Suprapubic skin (tissue), 4 donors: Measurements from ENCODE around the gene GADL1. TPM values are rescaled to one million over a fixed set of nuclear protein-coding genes. Genes with fewer than 3 reads are reported as not detected.

Experiments
- DNase-seq, 2 donors: peaks; one replicate each; pipeline ENCODE4 v3.0.0-alpha.2; 2019; ENCODE audit warnings: low spot score in 2 of 2
- H3K27ac ChIP-seq: fragments of 200-600 bp; sonication (generic); one replicate; pipeline ENCODE4 v1.5.1; 2019
- H3K27me3 ChIP-seq: fragments of 200-600 bp; sonication (generic); one replicate; pipeline ENCODE4 v1.5.1; 2019
- H3K36me3 ChIP-seq: fragments of 200-600 bp; sonication (generic); one replicate; pipeline ENCODE4 v1.5.1; 2019
- H3K4me1 ChIP-seq: fragments of 200-600 bp; sonication (generic); one replicate; pipeline ENCODE4 v1.5.1; 2019
- H3K4me3 ChIP-seq: fragments of 200-600 bp; sonication (generic); one replicate; pipeline ENCODE4 v1.5.1; 2019; ENCODE audit warnings: mild to moderate bottlenecking
- H3K9me3 ChIP-seq: fragments of 200-600 bp; sonication (generic); one replicate; pipeline ENCODE4 v1.5.1; 2019
- EP300 ChIP-seq: sonication (generic); formaldehyde crosslinking; IDR thresholded peaks from one replicate; pipeline ENCODE4 v1.6.1; 2017; ENCODE audit warnings: antibody characterized with exemption
- POLR2A ChIP-seq, 2 donors: fragments of 450-650 bp; IDR thresholded peaks; one replicate each; pipeline ENCODE4 v1.6.1; 2017; ENCODE audit warnings: antibody characterized with exemption in 2 of 2, mild to moderate bottlenecking in 2 of 2, moderate library complexity in 2 of 2
- POLR2AphosphoS5 ChIP-seq, 3 donors: sonication (generic); formaldehyde crosslinking; IDR thresholded peaks; one replicate each; pipeline ENCODE4 v1.6.1; 2017; ENCODE audit warnings: antibody characterized with exemption in 3 of 3
- WGBS: methylation state at CpG from one replicate; pipeline ENCODE4 v1.1.5; 2018; 5-methylcytosine and 5-hydroxymethylcytosine counted together
- total RNA-seq, 4 donors: library from RNA; depleted of rRNA; stranded (reverse); fragments of >200 nt; gene quantifications; one replicate each; pipeline ENCODE4 v1.1.0, GENCODE V29; 2016
- TF ChIP-seq, protein P1 (sequence below), 2 donors: fragments of 200-600 bp in 1 of 2; fragments of 450-650 bp in 1 of 2; sonication (generic) in 1 of 2; IDR thresholded peaks; one replicate each; pipeline ENCODE4 v1.5.1; 2016 to 2019; ENCODE audit warnings: antibody characterized with exemption in 2 of 2, mild to moderate bottlenecking in 1 of 2, moderate library complexity in 1 of 2

GADL1 gene
- total RNA-seq, 4 donors from 2014 or later = not detected

DNA sequence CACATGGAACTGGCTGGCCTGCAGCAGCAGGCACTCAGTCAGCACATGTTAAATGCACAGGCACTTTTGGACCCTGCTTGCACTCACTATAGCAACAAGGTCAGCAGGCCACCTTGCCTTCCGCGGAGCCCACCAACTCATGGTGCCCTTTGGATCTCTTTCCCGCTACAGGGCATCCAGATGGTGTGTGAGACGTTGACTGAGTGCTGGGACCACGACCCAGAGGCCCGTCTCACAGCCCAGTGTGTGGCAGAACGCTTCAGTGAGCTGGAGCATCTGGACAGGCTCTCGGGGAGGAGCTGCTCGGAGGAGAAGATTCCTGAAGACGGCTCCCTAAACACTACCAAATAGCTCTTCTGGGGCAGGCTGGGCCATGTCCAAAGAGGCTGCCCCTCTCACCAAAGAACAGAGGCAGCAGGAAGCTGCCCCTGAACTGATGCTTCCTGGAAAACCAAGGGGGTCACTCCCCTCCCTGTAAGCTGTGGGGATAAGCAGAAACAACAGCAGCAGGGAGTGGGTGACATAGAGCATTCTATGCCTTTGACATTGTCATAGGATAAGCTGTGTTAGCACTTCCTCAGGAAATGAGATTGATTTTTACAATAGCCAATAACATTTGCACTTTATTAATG lies 203.1 kb downstream of the GADL1 start:
- Histone ChIP-seq H3K27me3 (no peaks in the 10 kb centered on the region), H3K9me3 (no peaks in the 10 kb centered on the region), H3K27ac (no peak overlapping the region), H3K4me1 (peaks cover 44% of the 10 kb centered on the region), H3K4me3 (no peak overlapping the region), H3K36me3 (peaks cover 43% of the 10 kb centered on the region)
- TF ChIP-seq, protein P1, sequence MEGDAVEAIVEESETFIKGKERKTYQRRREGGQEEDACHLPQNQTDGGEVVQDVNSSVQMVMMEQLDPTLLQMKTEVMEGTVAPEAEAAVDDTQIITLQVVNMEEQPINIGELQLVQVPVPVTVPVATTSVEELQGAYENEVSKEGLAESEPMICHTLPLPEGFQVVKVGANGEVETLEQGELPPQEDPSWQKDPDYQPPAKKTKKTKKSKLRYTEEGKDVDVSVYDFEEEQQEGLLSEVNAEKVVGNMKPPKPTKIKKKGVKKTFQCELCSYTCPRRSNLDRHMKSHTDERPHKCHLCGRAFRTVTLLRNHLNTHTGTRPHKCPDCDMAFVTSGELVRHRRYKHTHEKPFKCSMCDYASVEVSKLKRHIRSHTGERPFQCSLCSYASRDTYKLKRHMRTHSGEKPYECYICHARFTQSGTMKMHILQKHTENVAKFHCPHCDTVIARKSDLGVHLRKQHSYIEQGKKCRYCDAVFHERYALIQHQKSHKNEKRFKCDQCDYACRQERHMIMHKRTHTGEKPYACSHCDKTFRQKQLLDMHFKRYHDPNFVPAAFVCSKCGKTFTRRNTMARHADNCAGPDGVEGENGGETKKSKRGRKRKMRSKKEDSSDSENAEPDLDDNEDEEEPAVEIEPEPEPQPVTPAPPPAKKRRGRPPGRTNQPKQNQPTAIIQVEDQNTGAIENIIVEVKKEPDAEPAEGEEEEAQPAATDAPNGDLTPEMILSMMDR (IDR thresholded peaks at IDR 0.05) = no peak
- TF ChIP-seq POLR2A (IDR thresholded peaks at IDR 0.05) (no peak), POLR2AphosphoS5 (IDR thresholded peaks at IDR 0.05) (no peak), EP300 (no peak)
- no peak for DNase-seq
- 91% methylated on average over 6 of the region's 10 CpGs for WGBS

DNA sequence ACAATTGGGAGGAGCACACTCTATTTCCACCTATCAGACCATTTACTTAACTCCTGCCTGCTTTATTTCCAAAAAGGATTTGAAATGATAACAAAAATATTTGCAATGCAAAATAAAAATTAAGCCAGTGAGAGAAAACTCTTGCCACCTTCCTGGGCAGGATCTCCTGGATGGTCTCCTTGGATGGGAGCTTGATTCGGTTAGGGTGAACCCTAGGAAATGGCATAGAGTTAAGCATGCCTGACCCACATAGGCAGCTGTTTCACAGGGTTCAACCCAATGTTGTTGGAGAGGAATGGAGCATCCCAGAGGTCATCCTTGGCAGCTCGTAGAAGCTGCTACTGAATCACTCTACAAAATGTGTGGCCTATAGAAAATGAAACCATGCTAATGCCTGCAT lies 204.3 kb downstream of the GADL1 start:
- Histone ChIP-seq H3K27me3 (no peaks in the 10 kb centered on the region), H3K27ac (no peak overlapping the region), H3K36me3 (peaks cover 47% of the 10 kb centered on the region), H3K9me3 (no peaks in the 10 kb centered on the region), H3K4me1 (peaks cover 40% of the 10 kb centered on the region), H3K4me3 (no peak overlapping the region)
- DNase-seq = no peak
- 94% methylated on average over 2 of the region's 2 CpGs for WGBS
- TF ChIP-seq POLR2AphosphoS5 (IDR thresholded peaks at IDR 0.05) (no peak), POLR2A (IDR thresholded peaks at IDR 0.05) (no peak), EP300 (no peak)
- TF ChIP-seq, protein P1 (IDR thresholded peaks at IDR 0.05) = no peak

DNA sequence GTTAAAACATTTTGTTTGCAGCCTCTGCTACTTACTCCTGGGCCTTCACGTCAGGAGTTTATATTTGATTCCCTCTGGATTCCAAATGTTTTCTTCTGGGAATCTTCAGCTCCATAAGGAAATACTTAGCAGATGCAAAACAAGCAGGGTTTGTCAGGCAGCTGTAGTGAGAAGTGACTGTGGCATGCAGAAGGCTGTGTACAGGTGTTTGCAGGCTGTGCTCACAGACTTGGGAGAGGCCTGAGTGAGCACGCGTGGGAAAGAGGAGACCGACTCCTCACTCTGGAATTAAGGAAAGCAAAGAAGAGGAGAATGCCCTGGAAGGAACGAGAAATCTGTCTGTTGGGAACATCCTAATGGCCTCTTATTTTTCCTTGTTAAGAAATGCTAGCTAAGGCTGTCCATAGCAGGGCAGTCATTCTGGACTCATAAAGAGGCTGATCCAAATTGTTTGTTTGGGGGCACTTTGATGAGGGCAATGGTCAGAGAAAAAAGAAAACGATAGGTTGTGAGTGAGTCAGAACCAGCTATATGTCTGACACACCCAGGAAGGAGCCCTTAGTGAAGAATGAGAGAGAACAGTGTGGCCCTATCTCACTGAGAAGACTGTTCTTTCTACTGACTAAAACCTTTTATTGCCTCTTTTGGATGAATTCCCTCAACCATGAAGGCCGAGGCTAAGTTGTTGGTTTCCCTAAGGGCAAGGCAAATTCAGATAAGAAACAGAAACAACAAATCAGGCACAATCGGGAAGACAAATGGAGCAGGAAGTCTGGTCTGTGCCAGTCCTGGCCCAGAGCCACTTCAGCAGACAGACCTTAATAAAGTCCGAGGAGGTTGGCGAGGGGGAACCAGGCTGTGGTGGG lies 205.5 kb downstream of the GADL1 start:
- TF ChIP-seq EP300 (no peak), POLR2AphosphoS5 (IDR thresholded peaks at IDR 0.05) (no peak)
- TF ChIP-seq, protein P1 (IDR thresholded peaks at IDR 0.05) = no peak
- no peaks in the 10 kb centered on the region for H3K9me3 ChIP-seq
- no peaks in the 10 kb centered on the region for H3K27me3 ChIP-seq
- peaks cover 42% of the 10 kb centered on the region for H3K36me3 ChIP-seq
- H3K27ac ChIP-seq = peak overlapping the region; percentile 59
- no peak overlapping the region for H3K4me3 ChIP-seq
- H3K4me1 ChIP-seq = peaks cover 47% of the 10 kb centered on the region
- 32% methylated on average over 10 of the region's 10 CpGs for WGBS
- DNase-seq = no peak

DNA sequence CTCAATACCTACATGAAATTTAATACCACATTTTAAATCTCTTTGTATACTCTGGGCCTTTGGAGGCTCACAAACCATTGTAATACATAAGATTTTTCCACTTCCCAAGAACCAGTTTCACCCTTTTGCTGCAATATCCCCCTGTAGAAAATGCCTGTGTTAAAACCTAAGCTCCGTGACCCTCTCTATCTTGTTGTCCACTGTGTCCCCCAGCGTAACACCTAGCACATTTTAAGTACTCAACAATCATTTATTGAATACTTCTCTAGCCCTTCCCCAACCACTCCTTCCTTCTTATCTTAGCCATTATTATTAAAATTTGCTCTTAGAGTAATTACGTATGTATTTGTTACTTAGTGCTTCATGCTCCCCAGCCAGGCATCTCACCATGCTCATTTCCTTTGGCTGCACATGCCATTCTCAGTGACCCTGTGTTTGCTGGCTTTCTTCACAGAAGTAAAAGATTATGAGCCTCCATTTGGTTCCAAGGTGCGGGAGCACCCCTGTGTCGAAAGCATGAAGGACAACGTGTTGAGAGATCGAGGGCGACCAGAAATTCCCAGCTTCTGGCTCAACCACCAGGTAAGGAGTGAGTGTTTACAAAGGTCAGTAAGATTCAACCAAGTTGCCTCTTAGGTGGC lies 206.4 kb downstream of the GADL1 start:
- DNase-seq = no peak
- peaks cover 43% of the 10 kb centered on the region for H3K4me1 ChIP-seq
- H3K27ac ChIP-seq = peak overlapping the region; percentile 59
- peaks cover 42% of the 10 kb centered on the region for H3K36me3 ChIP-seq
- TF ChIP-seq POLR2AphosphoS5 (IDR thresholded peaks at IDR 0.05) (no peak), POLR2A (IDR thresholded peaks at IDR 0.05) (no peak), EP300 (no peak)
- TF ChIP-seq, protein P1 (IDR thresholded peaks at IDR 0.05) = no peak
- WGBS = 84% methylated on average over 8 of the region's 8 CpGs
- no peaks in the 10 kb centered on the region for H3K27me3 ChIP-seq
- H3K4me3 ChIP-seq = no peak overlapping the region
- no peaks in the 10 kb centered on the region for H3K9me3 ChIP-seq

DNA sequence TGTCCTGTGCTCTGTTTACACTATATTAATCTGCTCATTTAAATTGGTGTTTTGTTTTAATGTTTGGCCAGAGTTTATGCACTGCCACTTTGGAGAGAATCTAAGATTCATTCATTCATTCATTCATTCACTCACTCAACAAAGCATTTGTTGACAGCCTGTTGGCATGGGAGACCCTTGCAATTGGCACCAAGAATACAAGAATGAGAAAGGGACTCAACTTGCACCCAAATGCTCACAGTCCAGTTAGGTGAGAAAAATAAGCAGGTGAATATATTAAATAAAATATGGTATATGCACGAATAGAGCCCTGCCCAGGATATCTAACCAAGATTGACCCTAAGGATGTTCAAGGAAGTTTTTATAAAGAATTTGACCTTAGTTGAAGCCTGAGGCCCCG lies 207.7 kb downstream of the GADL1 start:
- peaks cover 43% of the 10 kb centered on the region for H3K4me1 ChIP-seq
- peaks cover 32% of the 10 kb centered on the region for H3K36me3 ChIP-seq
- DNase-seq = no peak
- no peak overlapping the region for H3K27ac ChIP-seq
- WGBS = 84% methylated on average over 2 of the region's 2 CpGs
- TF ChIP-seq EP300 (no peak), POLR2A (IDR thresholded peaks at IDR 0.05) (no peak), POLR2AphosphoS5 (IDR thresholded peaks at IDR 0.05) (no peak)
- TF ChIP-seq, protein P1 (IDR thresholded peaks at IDR 0.05) = no peak
- no peaks in the 10 kb centered on the region for H3K9me3 ChIP-seq
- no peaks in the 10 kb centered on the region for H3K27me3 ChIP-seq
- no peak overlapping the region for H3K4me3 ChIP-seq
